IMR-90 (cell line): ENCODE data around the gene C1QTNF5. TPM values are rescaled to one million over a fixed set of nuclear protein-coding genes. Genes with fewer than 3 reads are reported as not detected.

Experiments
- ATAC-seq: fragments of 200-7000 bp; cut with Tn5 transposase; 2 replicates; pipeline ENCODE4 v1.9.1; 2020; ENCODE audit warnings: low read depth, mild to moderate bottlenecking, moderate library complexity
- BruUV-seq: library from RNA; stranded (reverse); fragments of 400-500 nt; replicated peaks from 2 replicates; lab custom pipeline; 2021; lab: Mats Ljungman, UMichigan
- CTCF ChIA-PET: fragments of 300-600 bp; formaldehyde crosslinking; extraction: SDS; loops from one replicate; lab custom pipeline; 2021; ENCODE audit warnings: antibody characterized with exemption; lab: Yijun Ruan, JAX
- POLR2A ChIA-PET: fragments of 300-600 bp; sonication (Branson Sonifier 250); formaldehyde crosslinking; loops from one replicate; lab custom pipeline; 2022; ENCODE audit warnings: antibody characterized with exemption; ENCODE audit not compliant: unreplicated experiment; lab: Charles Lee
- DNase-seq: peaks from one replicate; pipeline ENCODE4 v3.0.0; 2013
- H2AFZ ChIP-seq: replicated peaks from 2 replicates; pipeline ENCODE3; 2013; ENCODE audit warnings: low read length, mild to moderate bottlenecking; ENCODE audit not compliant: poor library complexity
- H2AK5ac ChIP-seq: 2 replicates; pipeline ENCODE4 v1.6.1; 2013; ENCODE audit warnings: low read depth, low read length, inconsistent platforms
- H2AK9ac ChIP-seq: replicated peaks from 2 replicates; pipeline ENCODE3; 2013; ENCODE audit warnings: mild to moderate bottlenecking, low read depth, low read length, moderate library complexity; ENCODE audit not compliant: poor library complexity
- H2BK120ac ChIP-seq: 2 replicates; pipeline ENCODE4 v1.6.1; 2013; ENCODE audit warnings: low read depth, low read length, inconsistent platforms
- H2BK15ac ChIP-seq: 3 replicates; pipeline ENCODE4 v1.6.1; 2013; ENCODE audit warnings: low read depth, low read length, inconsistent platforms
- H2BK20ac ChIP-seq: 2 replicates; pipeline ENCODE4 v1.6.1; 2013; ENCODE audit warnings: low read depth, mild to moderate bottlenecking, inconsistent platforms, low read length, moderate library complexity
- H2BK5ac ChIP-seq: 2 replicates; pipeline ENCODE4 v1.6.1; 2013; ENCODE audit warnings: mild to moderate bottlenecking, low read depth, low read length, inconsistent platforms; ENCODE audit not compliant: poor library complexity, severe bottlenecking
- H3K14ac ChIP-seq: replicated peaks from 2 replicates; pipeline ENCODE4 v1.6.1; 2013; ENCODE audit warnings: low read depth, low read length, inconsistent platforms
- H3K18ac ChIP-seq: 2 replicates; pipeline ENCODE4 v1.6.1; 2013; ENCODE audit warnings: low read depth, low read length, control low read depth
- H3K23ac ChIP-seq: 2 replicates; pipeline ENCODE4 v1.6.1; 2013; ENCODE audit warnings: low read depth, low read length, inconsistent platforms
- H3K27ac ChIP-seq: 2 replicates; pipeline ENCODE4 v1.5.1; 2013; ENCODE audit warnings: mild to moderate bottlenecking, control low read depth, low read length; ENCODE audit not compliant: insufficient read depth
- H3K27me3 ChIP-seq: 2 replicates; pipeline ENCODE4 v1.6.1; 2013; ENCODE audit warnings: low read length; ENCODE audit not compliant: control insufficient read depth, insufficient read depth
- H3K36me3 ChIP-seq: 2 replicates; pipeline ENCODE4 v1.6.1; 2013; ENCODE audit warnings: low read length, mixed read lengths; ENCODE audit not compliant: control insufficient read depth, insufficient read depth
- H3K4ac ChIP-seq: 2 replicates; pipeline ENCODE4 v1.6.1; 2013; ENCODE audit warnings: low read depth, low read length, inconsistent platforms
- H3K4me1 ChIP-seq: 2 replicates; pipeline ENCODE4 v1.6.1; 2013; ENCODE audit warnings: low read length, mixed read lengths; ENCODE audit not compliant: control insufficient read depth, insufficient read depth
- H3K4me2 ChIP-seq: 2 replicates; pipeline ENCODE4 v1.6.1; 2013; ENCODE audit warnings: low read depth, mild to moderate bottlenecking, control low read depth, low read length, moderate library complexity
- H3K4me3 ChIP-seq: 2 replicates; pipeline ENCODE4 v1.5.1; 2013; ENCODE audit warnings: low read depth, mild to moderate bottlenecking, control low read depth, low read length, moderate library complexity; ENCODE audit not compliant: insufficient read depth
- H3K56ac ChIP-seq: 2 replicates; pipeline ENCODE4 v1.6.1; 2013; ENCODE audit warnings: low read length, inconsistent platforms; ENCODE audit not compliant: insufficient read depth; ENCODE audit errors: extremely low read depth
- H3K79me1 ChIP-seq, 2 experiments: 2 replicates each; pipeline ENCODE4 v1.6.1; 2013; ENCODE audit warnings: low read length in 2 of 2, inconsistent platforms in 1 of 2, low read depth in 1 of 2
- H3K9ac ChIP-seq: 2 replicates; pipeline ENCODE4 v1.6.1; 2013; ENCODE audit warnings: low read depth, low read length, control low read depth
- H3K9me1 ChIP-seq: 2 replicates; pipeline ENCODE4 v1.6.1; 2013; ENCODE audit warnings: low read length, inconsistent platforms; ENCODE audit not compliant: insufficient read depth
- H3K9me3 ChIP-seq: 2 replicates; pipeline ENCODE4 v1.6.1; 2013; ENCODE audit warnings: low read length; ENCODE audit not compliant: control insufficient read depth, insufficient read depth
- H4K20me1 ChIP-seq: 2 replicates; pipeline ENCODE4 v1.6.1; 2013; ENCODE audit warnings: low read length, inconsistent platforms; ENCODE audit not compliant: insufficient read depth
- H4K5ac ChIP-seq: 2 replicates; pipeline ENCODE4 v1.6.1; 2013; ENCODE audit warnings: mild to moderate bottlenecking, low read depth, low read length, control low read depth
- H4K8ac ChIP-seq, 2 experiments: 2 replicates each; pipeline ENCODE4 v1.6.1; 2013; ENCODE audit warnings: low read depth in 2 of 2, low read length in 2 of 2, control low read depth in 1 of 2, inconsistent platforms in 1 of 2
- H4K91ac ChIP-seq: 2 replicates; pipeline ENCODE4 v1.6.1; 2013; ENCODE audit warnings: low read depth, low read length, inconsistent platforms; ENCODE audit not compliant: insufficient read depth
- BHLHE40 ChIP-seq: fragments of 150-350 bp; IDR thresholded peaks from 2 replicates; pipeline ENCODE4 v1.6.1; 2016; ENCODE audit warnings: mild to moderate bottlenecking, low read depth, low read length
- CEBPB ChIP-seq: IDR thresholded peaks from 2 replicates; pipeline ENCODE4 v1.6.1; 2012; ENCODE audit warnings: low read depth, low read length, improper control_type of control experiment
- CHD1 ChIP-seq: IDR thresholded peaks from 2 replicates; pipeline ENCODE4 v1.6.1; 2012; ENCODE audit warnings: low read depth, low read length, improper control_type of control experiment
- CTCF ChIP-seq: conservative IDR thresholded peaks from 2 replicates; pipeline ENCODE4 v1.5.1; 2012; ENCODE audit warnings: mild to moderate bottlenecking, low read depth, low read length, improper control_type of control experiment
- FOS ChIP-seq: fragments of 150-350 bp; IDR thresholded peaks from 2 replicates; pipeline ENCODE4 v1.6.1; 2016; ENCODE audit warnings: low read depth, low read length
- MAFK ChIP-seq: IDR thresholded peaks from 2 replicates; pipeline ENCODE4 v1.6.1; 2012; ENCODE audit warnings: low read depth, low read length, improper control_type of control experiment
- MAZ ChIP-seq: IDR thresholded peaks from 2 replicates; pipeline ENCODE4 v1.6.1; 2012; ENCODE audit warnings: low read depth, mild to moderate bottlenecking, low read length, improper control_type of control experiment, moderate library complexity, borderline replicate concordance
- MXI1 ChIP-seq: IDR thresholded peaks from 2 replicates; pipeline ENCODE4 v1.6.1; 2012; ENCODE audit warnings: low read depth, mild to moderate bottlenecking, low read length, moderate library complexity, borderline replicate concordance
- NFE2L2 ChIP-seq: fragments of 150-350 bp; IDR thresholded peaks from 2 replicates; pipeline ENCODE4 v1.6.1; 2016; ENCODE audit warnings: low read depth, mild to moderate bottlenecking, low read length
- POLR2A ChIP-seq: IDR thresholded peaks from 2 replicates; pipeline ENCODE4 v1.6.1; 2012; ENCODE audit warnings: mild to moderate bottlenecking, low read depth, low read length
- RAD21 ChIP-seq: IDR thresholded peaks from 2 replicates; pipeline ENCODE4 v1.6.1; 2012; ENCODE audit warnings: low read length, improper control_type of control experiment
- RCOR1 ChIP-seq: IDR thresholded peaks from 2 replicates; pipeline ENCODE4 v1.6.1; 2012; ENCODE audit warnings: mild to moderate bottlenecking, low read length, improper control_type of control experiment; ENCODE audit not compliant: insufficient replicate concordance
- RFX5 ChIP-seq: IDR thresholded peaks from 2 replicates; pipeline ENCODE4 v1.8.0; 2012; ENCODE audit warnings: low read depth, mild to moderate bottlenecking, low read length, moderate library complexity
- SMC3 ChIP-seq: fragments of 150-350 bp; IDR thresholded peaks from 2 replicates; pipeline ENCODE4 v1.6.1; 2016; ENCODE audit warnings: low read depth, mild to moderate bottlenecking, antibody characterized with exemption, low read length, moderate library complexity
- WGBS, 2 experiments: methylation state at CpG; one replicate each; pipeline versions ENCODE4 v1.1.5 to v1.1.7; 2013; ENCODE audit warnings: missing lambda C conversion rate in 2 of 2; ENCODE audit not compliant: insufficient read length in 1 of 2; ENCODE audit errors: extremely low coverage in 2 of 2; 5-methylcytosine and 5-hydroxymethylcytosine counted together
- dilution Hi-C: fragments of 300-500 bp; cut with HindIII; formaldehyde crosslinking; loops from one replicate; pipeline ENCODE4 v1.14.3; 2018; ENCODE audit warnings: low sequenced_read_pairs; ENCODE audit not compliant: unreplicated experiment
- in situ Hi-C: fragments of 300-500 bp; cut with MboI; formaldehyde crosslinking; loops from 3 replicates; pipeline ENCODE4 v1.14.3; 2019; ENCODE audit warnings: low sequenced_read_pairs, inconsistent platforms, mixed read lengths
- intact Hi-C: fragments of 100-400 bp; cut with micrococcal nuclease; formaldehyde crosslinking; loops from 2 replicates; pipeline ENCODE4 v1.10.0; 2022
- polyA plus RNA-seq, 3 experiments: library from polyadenylated mRNA; depleted of rRNA; stranded (reverse); fragments of >200 nt; gene quantifications; 2 replicates each; pipeline ENCODE4 v1.2.3, GENCODE V29; 2012; ENCODE audit warnings: low replicate concordance in 1 of 3
- total RNA-seq: library from RNA; depleted of rRNA; stranded (reverse); fragments of >200 nt; gene quantifications from 2 replicates; pipeline ENCODE4 v1.2.3, GENCODE V29; 2012
- TF ChIP-seq, protein P1 (sequence below): fragments of 150-350 bp; IDR thresholded peaks from 2 replicates; pipeline ENCODE4 v1.6.1; 2017; ENCODE audit warnings: mild to moderate bottlenecking, antibody characterized with exemption, low read length, low read depth
- TF ChIP-seq, protein P2 (sequence below): fragments of 150-350 bp; IDR thresholded peaks from 2 replicates; pipeline ENCODE4 v1.6.1; 2016; ENCODE audit warnings: low read depth, mild to moderate bottlenecking, low read length, moderate library complexity, borderline replicate concordance

The C1QTNF5 gene
- total and polyA plus RNA-seq, 2 of the 4 experiments (the other 2 are of a cell fraction) = 2.0 to 5.4 TPM

DNA sequence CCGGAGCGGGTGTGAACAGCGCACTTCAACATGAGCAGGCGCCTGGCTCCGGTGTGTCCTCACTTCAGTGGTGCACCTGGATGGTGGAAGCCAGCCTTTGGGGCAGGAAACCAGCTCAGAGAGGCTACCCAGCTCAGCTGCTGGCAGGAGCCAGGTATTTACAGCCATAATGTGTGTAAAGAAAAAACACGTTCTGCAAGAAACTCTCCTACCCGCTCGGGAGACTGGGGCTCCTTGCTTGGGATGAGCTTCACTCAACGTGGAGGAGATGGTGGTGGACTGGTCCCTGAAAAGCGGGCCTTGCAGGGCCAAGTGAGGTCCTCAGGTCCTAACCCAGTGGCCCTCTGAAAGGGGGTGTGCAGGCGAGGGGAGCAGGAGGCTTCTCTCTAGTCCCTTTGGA, 31.3 kb downstream of the C1QTNF5 start:
- 97% methylated on average over 5 of the region's 11 CpGs; no CpG with 5 or more reads in 1 of the 2 experiments for WGBS, 2 experiments
- Histone ChIP-seq H3K36me3 (peaks cover 59% of the 10 kb centered on the region), H2BK120ac (no peak overlapping the region), H4K5ac (no peak overlapping the region), H3K9ac (no peak overlapping the region), H2BK5ac (no peak overlapping the region), H2BK15ac (no peak overlapping the region), H3K4me3 (no peak overlapping the region), H3K79me1 (peaks cover 4 to 34% of the 10 kb centered on the region in 2 experiments; a peak in 3 of 4 replicates), H2AK5ac (no peak overlapping the region), H2AK9ac (no peak overlapping the region), H3K27me3 (no peaks in the 10 kb centered on the region), H3K4me2 (no peak overlapping the region), H3K14ac (no peak overlapping the region), H2BK20ac (no peak overlapping the region), H3K56ac (no peak overlapping the region), H3K18ac (no peak overlapping the region), H4K20me1 (peaks cover 9% of the 10 kb centered on the region), H2AFZ (no peak overlapping the region), H3K27ac (no peak overlapping the region), H4K8ac (no peak overlapping the region), H3K23ac (no peak overlapping the region), H3K4ac (no peak overlapping the region), H3K9me1 (peaks cover 11% of the 10 kb centered on the region; the same call in 1 of the 2 replicates), H3K9me3 (no peaks in the 10 kb centered on the region), H3K4me1 (peaks cover 8% of the 10 kb centered on the region), H4K91ac (no peak overlapping the region)
- POLR2A ChIA-PET = no interaction called here
- no peak for TF ChIP-seq CEBPB
- no peak for TF ChIP-seq RCOR1
- TF ChIP-seq FOS = no peak
- TF ChIP-seq, protein P1, sequence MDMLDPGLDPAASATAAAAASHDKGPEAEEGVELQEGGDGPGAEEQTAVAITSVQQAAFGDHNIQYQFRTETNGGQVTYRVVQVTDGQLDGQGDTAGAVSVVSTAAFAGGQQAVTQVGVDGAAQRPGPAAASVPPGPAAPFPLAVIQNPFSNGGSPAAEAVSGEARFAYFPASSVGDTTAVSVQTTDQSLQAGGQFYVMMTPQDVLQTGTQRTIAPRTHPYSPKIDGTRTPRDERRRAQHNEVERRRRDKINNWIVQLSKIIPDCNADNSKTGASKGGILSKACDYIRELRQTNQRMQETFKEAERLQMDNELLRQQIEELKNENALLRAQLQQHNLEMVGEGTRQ = no peak
- TF ChIP-seq MXI1 = no peak
- no peak for TF ChIP-seq CTCF
- TF ChIP-seq CHD1 = no peak
- TF ChIP-seq RFX5 = no peak
- TF ChIP-seq POLR2A = no peak
- TF ChIP-seq MAFK = no peak
- TF ChIP-seq MAZ = no peak
- no peak for TF ChIP-seq SMC3
- TF ChIP-seq, protein P2, sequence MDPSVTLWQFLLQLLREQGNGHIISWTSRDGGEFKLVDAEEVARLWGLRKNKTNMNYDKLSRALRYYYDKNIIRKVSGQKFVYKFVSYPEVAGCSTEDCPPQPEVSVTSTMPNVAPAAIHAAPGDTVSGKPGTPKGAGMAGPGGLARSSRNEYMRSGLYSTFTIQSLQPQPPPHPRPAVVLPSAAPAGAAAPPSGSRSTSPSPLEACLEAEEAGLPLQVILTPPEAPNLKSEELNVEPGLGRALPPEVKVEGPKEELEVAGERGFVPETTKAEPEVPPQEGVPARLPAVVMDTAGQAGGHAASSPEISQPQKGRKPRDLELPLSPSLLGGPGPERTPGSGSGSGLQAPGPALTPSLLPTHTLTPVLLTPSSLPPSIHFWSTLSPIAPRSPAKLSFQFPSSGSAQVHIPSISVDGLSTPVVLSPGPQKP = no peak
- no peak for TF ChIP-seq NFE2L2
- TF ChIP-seq RAD21 = no peak
- TF ChIP-seq BHLHE40 = no peak
- BruUV-seq = no TSS peak
- ATAC-seq (no peak), DNase-seq (no peak)
- in situ Hi-C loops = no loop called here
- CTCF ChIA-PET = interaction anchor here (0.6 to 1.5 kb wide), 2 partner anchors 26 to 29 kb away, joined by 3 to 7 read pairs; no protein-coding TSS in a partner anchor
- dilution Hi-C loops = no loop called here
- intact Hi-C loops = no loop called here
